KG1 (cell line): ENCODE measurements around the gene TMOD4.

ENCODE experiments used
- DNase-seq: peaks from one replicate; lab custom pipeline; 2025; lab: John Stamatoyannopoulos, UW

Gene TMOD4

DNA sequence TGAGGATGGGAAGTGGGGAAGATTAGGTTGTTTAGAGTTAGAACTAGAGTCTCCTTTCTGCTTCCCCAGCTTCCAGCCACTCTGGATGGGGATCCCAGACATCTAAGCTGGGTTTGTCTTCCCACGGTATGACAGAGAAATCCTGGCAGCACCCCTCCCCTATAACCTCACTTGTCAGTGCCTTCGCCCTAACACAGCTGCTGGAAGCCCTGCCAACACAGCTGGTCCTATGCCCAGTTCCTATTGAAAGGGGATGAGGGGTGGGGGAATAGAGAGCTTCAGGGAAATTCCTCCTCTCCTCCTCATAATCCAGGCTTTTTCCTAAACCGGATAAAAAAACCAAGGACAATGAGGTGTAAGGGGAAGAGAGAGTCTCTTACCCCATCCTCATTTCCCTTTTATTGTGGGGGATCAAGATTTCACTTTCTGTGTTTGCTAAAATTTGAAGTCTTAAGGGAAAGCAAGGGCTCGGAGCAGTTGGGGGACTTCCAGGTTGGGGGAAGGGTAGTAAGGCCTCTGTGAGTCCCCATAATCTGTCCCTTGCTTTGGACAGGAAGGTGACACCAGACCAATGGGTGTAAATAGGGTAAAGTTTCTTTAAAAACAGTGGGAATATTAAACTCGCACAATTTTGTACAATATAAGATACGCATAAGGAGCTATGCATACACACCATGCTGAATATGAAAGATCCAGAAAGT, 590 bp downstream of the TMOD4 start:
- no peak for DNase-seq

DNA sequence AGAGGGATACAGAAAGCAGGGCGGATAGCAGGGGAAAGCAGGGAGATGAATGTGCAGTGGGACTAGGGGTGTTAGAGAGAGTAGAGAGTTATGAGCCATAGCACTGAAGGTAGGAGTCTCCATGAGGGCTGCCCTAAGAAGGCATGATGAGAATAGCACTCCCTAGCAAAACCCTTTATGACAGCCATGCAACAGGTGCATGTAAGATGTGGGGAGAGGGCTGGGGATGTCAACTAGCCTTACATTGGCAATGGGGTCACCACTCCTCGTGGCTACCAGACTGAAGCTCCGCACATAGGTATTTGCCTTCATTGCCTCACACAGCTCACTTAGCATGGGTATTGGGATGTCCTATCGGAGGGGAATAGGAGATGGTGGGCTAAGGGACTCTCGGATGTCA, 4.6 kb downstream of the TMOD4 start:
- no peak for DNase-seq

DNA sequence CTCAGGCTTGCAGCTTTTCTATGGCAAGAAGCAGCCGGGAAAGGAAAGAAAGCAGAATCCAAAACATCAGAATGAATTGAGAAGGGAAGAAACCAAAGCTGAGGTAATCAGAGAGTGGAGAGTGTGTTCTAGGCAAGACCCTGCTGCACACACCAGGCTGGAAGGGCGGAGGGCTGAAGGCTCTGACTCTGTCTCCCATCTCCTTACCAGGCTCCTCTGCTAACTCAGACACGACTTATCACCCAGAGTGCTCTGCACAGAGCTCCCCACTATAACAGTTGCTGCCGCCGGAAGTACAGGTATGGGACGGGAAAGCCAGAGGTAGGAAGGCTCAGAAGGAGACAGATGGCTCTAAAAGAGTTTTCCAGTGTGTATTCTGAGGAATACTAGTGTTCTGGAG, 8.7 kb downstream of the TMOD4 start:
- DNase-seq = no peak

DNA sequence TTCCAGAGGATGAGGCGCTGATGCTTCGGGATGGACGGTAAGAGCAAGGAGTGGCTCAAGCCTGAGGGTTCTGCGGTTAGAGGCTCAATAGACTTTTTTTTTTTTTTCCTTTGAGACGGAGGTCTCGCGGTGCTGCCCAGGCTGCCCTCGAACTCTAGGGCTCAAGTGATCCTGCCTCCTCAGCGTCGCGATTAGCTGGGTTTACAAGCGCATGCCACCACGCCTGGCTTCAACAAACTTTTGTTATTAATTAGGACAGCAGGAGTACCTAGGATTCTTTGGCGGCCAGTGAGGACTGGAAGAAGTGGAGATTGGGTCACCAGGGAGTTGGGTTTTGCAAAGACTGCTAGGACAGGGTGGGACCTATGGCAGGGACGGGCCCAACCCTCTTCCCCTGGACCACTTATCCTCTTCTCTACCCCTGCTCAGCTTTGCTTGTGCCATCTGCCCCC, 9.2 kb downstream of the TMOD4 start:
- no peak for DNase-seq

DNA sequence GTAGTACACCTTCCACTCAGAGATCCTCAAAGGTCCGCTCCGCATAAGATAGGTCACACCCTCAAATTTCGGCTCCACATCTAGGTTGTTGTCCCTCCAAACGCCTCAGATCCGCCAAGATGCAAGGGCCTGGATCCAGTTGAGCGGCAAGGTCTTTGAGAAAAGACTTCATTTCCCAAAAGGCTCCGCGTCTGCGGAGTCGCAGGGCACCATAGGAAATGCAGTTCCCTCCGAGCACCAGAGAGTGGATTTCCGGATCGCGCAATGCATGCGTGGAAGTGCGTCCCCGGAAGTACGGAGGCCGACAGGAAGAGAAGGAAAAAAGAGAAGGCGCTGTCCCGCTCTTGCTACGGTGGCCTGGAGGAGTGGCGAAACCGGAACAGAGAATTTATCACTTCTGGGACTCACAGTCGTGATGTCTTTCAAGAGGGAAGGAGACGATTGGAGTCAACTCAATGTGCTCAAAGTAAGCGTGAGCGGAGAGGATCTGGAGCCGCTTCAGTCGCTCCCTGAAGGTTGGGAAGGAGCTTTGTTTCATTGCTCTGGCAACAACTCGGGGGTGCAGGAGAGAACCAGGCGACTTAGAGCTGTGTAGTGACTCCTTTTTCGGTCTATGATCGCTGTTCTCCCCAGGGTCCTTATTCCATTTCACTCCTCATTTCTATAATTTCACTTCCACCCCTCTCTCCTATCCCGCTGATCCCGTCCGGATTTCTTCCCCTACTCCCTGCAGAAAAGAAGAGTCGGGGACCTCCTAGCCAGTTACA, 9.9 kb downstream of the TMOD4 start, which contains the start of the genes LYSMD1 and SCNM1:
LYSMD1 (minus strand) TSS at position 165 of the 767 bp plus-strand sequence. CDS start 644 bp downstream, outside the sequence.
SCNM1 (plus strand) TSS at position 407 of the 767 bp plus-strand sequence; CDS start at position 416, 9 bp downstream.
- peak; percentile 92 for DNase-seq

DNA sequence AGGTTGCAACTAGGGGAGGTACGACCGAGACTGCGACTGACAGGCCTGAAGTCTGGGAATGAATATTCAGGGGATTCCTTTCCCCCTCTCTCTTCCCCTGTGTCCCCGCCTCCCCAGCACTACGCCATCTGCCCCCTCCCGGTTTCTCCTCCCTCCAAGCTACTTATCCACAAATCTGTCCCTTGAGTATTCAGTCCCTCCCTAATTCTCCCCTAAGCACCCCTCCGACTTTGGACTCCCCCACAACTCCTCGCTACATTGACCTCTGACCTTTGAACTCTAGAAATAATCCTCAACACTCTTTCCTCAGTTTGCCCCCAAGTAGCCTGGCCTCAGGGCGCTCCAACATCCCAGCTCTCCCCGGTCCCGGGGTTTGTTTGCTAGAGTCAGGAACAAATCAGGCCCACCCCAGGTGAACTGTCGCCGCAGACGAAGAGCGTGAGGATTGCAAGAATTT, 10.5 kb downstream of the TMOD4 start:
- no peak for DNase-seq

DNA sequence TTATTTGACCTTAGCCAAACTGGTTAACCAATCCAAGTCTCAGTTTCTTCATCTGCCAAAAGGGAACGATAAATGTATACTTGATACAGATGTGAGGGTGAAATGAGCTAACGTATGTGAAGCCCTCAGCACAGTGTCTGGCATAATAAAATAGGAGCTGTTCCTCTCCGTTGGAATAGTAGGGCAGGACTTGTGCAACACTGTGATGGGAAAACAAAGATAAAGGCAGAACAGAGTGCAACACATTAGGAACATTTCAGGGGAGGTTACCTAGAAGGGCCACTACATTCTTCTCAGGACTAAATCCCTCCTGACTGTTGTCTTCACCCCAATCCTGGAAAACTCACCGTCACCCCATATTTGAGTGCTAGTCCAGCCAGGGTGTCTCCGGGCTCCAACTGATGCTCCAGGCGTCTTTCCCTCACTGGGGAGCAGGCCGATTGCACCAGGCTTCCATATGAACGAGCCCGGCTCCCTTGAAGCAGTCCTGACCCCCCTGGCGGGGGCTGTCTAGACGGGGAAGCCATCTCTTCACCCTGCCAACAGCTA, 11.0 kb downstream of the TMOD4 start:
- DNase-seq = no peak

DNA sequence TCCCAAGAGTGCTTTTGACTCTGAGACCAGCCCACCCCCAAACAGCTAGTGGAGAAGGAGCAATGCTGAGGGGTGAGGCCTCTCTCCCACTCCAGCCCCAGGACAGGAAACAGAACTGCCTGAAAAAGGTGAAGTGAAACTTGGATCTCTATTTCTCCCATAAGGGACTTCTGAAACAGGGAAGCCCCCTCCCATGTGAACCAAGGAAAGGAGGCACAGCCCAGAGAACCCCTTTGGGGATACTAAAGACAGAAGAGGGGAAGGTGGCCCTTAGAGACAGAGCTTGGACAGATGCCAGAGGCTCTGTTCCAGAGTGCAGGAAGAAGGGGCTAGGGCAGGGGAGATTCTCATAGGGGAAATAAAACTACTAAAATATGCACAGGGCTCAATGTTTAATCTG, 16.4 kb downstream of the TMOD4 start:
- DNase-seq = no peak

DNA sequence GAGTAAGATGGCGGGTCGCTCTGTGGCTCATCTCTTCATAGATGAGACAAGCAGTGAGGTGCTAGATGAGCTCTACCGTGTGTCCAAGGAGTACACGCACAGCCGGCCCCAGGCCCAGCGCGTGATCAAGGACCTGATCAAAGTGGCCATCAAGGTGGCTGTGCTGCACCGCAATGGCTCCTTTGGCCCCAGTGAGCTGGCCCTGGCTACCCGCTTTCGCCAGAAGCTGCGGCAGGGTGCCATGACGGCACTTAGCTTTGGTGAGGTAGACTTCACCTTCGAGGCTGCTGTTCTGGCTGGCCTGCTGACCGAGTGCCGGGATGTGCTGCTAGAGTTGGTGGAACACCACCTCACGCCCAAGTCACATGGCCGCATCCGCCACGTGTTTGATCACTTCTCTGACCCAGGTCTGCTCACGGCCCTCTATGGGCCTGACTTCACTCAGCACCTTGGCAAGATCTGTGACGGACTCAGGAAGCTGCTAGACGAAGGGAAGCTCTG, 17.0 kb downstream of the TMOD4 start:
- DNase-seq = no peak

DNA sequence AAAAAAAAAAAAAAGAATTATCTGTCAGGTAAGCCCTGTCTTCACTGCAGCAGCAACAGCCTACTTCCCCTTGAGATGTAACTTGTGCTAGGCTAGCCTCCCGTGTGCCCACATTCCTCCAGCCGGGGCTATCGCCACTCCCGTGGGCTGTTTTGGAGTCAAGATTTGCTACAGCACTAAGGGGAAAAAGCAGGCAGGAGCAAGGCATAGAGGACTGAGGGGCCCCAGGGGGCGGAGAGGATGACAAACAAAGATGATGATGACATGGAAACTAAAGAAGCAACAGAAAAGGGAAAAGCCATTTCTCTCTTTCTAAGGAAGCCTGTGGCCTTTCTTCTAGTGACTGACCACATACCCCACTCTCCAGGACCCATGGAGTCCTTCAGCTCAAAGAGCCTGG, 17.5 kb downstream of the TMOD4 start:
- no peak for DNase-seq

DNA sequence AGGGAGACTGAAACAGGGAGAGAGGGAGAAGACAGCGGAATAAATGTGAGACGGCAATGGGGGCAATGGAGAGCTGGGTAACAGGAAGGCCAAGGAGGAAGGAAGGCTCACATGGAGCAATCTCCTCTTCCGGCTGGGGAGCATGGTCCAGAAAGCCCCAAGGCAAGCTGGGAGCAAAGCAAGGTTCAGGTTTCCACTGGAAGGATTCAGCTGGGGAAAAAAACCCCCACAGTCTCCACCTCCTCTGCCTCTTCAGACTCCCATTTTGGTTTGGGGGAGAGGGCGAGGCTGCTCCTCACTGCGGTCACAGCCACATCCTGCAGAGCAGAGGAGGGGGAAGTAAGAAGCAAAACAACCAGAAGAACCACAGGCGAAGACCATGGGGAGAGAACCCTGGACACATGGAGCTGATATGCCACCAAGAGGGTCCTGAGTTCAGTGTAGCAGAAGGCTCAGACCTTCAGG, 18.7 kb downstream of the TMOD4 start:
- peak; percentile 62 for DNase-seq

DNA sequence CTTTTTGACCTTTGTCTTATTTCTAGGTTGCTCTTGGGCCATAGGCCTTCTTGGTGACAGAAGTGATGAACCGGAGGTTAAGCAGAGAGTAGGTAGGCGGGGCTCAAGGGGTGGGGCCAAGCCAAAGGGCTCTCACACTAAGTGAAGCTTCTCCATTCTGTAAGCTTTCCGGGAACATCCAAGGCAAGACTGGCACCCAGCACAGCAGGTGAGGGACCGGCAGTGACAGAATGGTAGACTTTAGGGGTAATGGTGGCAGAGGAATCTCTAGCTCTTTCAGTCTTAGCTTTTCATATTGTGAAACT, 19.3 kb downstream of the TMOD4 start, which contains the start of gene TNFAIP8L2:
TNFAIP8L2 (plus strand) TSS at position 135 of the 305 bp plus-strand sequence. CDS start 2,049 bp downstream, outside the sequence.
- DNase-seq = peak; percentile 85

DNA sequence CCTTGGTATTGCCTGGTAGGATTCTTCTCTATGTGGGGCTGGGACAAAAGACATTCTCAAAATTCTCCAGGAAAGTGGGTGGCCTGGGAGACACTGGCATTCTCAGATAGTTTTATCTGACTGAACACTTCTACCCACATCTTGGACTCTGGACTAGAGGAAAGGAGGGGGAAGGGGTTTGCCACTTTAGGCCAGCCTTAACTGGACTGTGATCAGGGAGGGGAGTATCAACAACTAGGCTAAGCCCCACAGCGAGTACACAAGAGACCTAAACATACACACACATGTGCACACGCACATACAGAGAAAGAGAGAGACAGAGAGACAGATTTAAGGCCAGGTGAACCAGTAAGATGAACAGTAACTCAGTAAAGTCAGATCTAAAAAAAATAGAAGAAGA, 28.1 kb downstream of the TMOD4 start:
- no peak for DNase-seq

DNA sequence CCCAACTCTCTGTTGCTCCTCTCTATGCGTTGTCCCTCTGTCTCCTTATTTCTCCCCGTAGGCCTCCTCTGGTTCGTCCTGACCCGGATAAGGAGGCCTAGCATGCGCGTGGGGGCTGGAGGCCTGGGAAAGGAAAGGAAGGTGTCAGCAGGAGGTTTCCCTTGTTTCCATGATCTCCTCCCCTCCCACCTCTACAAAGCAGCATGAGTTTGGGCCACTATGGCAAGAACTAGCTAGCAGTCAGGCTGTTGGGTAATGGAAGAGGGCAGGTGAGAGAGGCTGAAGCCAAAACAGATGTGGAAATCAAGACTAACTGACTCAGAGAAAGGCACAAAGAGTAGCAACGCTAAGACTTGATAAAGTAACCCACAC, 28.7 kb downstream of the TMOD4 start:
- no peak for DNase-seq

DNA sequence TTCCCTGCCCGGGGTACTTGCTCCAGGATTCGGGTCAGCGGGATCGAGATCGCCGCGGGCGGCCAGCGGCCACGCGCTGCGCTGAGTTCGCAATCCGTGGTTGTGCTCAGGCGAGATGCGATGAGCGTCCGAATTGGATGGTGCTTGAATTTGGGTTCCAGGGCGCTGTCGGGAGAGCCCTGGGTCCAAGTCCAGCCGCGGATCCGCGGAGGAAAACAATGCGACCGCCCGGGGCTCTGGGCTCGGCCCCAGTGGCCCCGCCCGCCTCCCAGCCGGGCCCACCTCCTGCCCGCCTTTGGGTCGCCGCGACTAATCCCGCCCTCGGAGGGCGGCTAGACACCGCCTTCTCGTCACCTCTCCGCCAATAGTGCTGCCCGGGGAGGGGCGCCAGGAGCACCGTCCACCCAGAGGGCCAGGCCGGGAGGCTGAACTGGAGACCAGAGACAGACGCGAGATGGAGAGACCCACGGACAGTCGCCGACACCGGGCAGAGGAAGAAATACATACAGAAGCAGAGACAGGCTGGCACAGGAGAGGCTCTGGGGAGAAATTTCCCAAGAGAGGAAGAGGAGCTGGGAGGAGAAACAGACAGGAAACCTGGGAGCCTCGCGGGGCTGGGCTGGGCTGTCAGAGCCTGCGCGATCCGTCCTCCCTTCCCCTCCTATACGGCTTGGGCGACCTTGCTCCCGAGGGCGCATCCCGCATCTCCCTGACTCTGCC, 29.2 kb downstream of the TMOD4 start, which contains the start of gene SEMA6C:
SEMA6C (minus strand) TSS at position 220 of the 720 bp plus-strand sequence. CDS start 4,010 bp downstream, outside the sequence.
- DNase-seq = peak; percentile 32

DNA sequence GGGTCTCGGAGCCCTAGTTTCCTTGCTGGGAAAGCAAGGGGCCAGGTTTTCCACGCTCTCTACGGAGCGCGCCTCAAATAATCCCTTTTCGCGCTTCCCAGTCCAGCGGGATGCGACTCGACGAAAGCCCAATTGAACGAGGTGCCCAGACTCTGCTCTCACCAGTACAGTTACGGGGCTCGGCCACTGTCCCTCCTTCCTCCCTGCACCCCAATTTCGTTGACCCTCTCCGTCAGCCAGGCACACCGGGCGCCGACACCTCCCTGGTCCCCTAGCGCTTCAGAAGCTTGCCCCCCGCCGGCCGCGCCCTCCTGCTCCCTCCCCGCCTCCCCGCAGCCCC, 29.7 kb downstream of the TMOD4 start:
- DNase-seq = no peak

DNA sequence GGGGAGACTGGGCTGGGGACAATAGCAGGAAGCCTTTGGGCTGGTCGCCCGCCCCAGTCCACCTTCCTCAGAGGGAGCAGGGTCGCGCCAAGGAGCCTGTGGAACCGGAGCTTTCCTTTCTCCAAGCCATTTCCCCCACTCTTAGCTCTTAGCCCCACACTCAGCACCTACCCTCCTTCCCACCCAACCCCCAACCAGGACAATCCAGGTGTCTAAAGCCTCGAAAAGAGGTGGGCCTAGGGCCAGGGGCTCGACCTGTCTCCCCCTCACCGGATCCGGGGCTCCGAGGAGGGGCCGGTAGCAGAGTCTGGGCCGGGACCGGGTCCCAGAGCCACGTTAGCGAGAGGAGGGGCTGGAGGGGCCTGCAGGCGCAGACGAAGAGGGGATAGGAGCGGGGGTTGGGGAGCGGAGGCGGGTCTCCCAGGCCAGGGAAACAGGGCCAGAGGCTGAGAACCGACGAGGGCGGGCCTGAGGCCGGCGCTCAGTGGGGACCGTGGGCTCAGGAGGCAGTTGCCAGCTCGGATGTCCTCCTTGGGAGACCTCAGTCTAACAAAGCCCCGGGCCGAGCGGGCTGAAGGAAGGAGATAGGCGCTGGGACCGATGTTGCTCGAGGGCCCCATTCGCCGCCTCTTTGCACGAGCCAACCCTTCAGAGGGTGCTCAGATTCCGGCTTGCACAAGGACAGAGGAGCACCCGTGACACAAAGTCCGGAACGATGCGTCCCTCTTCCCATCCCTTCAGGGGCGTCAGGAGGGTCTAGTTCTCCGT, 30.3 kb downstream of the TMOD4 start:
- no peak for DNase-seq

DNA sequence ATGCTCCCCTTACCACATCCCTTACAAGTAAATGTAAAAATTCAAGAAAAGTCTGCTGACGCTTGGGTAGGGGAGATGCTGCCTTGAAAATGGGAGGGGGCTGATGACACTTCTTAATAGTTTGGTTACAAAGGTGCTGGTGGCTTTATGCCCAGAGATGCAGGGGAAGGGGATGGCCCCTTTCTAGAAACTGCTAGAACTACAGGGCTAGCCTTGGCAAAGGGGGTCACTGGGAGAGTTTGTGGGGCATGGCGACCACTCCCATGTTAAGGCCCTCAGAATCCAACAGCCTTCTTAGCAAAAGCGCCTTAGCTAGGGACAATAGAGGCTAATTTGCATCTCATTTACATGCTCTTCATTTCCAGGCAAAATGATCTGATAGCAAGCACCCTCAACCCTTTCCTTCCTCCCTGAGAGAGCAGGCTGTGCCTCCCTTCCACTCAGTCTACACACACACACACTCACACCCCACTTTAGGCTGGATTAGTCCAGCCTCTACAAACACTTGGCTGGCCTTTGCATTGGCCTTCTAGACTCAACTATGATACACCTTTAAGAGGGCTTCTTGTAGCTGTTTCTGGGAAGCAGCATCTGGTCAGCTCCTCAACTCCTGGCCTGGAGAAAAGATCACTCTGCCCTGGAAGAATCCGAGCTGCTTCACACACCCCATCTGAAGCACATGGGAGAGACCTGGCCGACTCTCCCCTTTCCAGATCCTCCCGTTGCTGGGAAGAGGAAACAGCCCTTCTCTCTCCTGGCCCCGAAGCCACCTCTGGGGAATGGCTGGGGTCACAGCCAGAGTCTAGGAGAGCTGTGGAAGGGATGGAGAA, 31.1 kb downstream of the TMOD4 start:
- DNase-seq = no peak

DNA sequence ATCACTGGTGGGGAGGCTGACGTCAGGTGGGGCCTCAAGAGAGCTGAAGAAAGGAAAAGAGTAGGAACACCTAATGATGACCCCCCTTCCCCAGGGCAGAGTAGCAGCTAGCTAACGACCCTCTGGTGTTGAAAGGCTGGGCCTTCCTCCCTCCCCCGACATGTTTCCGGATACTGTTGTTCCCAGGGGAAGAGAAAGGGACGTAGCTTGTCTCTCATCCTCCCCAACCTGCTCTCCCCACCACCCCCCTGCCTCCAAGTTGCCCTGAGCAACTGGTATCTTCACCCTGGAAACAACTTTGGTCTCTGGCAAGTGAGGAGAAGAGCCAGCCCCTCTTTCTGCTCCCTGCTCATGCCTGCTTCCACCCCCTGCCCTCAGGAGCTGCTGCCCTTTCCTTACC, 31.8 kb downstream of the TMOD4 start:
- DNase-seq = no peak

DNA sequence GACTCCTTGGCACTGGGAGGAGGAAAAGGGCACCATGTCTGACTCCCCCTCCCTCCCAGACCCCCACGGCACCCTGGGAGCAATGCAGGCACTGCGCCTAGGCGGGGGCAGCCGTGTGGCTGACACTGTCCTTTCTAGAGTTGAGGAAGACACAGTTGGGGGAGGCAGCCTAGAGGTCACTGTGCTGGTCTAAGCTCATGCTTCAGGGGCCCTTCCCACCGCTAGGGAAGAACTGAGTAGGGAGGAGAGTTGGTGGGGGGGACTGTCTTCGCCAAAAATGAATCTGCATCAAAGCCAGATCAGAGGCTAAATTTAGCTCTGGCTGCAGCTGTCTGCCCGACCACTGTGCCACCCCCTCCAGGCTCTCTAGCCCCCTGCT, 32.7 kb downstream of the TMOD4 start:
- no peak for DNase-seq
